ENCODE measurements around the gene ACSM2A. TPM values are rescaled to one million over a fixed set of nuclear protein-coding genes. Genes with fewer than 3 reads are reported as not detected.
"Not testable (repeated sequence)": the region's sequence is repeated elsewhere in the genome, so short reads cannot be mapped to it uniquely, and the experiment has no call there.

The ACSM2A gene
- total RNA-seq, 1 experiment from 2014 or later: not detected

- DNase-seq (peak; percentile 10), ATAC-seq (no peak)
- Histone ChIP-seq H3K4me3 (ENCODE audit: low read length) (no peak overlapping the region), H4K20me1 (ENCODE audit: low read length) (no peaks in the 10 kb centered on the region), H3K4me2 (ENCODE audit: low read length) (no peak overlapping the region), H3K27ac (ENCODE audit: low read length) (no peak overlapping the region), H3K79me2 (ENCODE audit: low read length) (no peaks in the 10 kb centered on the region), H3K4me1 (ENCODE audit: insufficient read depth, low read length) (no peaks in the 10 kb centered on the region), H3K27me3 (ENCODE audit: low read length) (no peaks in the 10 kb centered on the region), H3K9me3 (ENCODE audit: low read length) (no peaks in the 10 kb centered on the region), H3K36me3 (ENCODE audit: low read depth, low read length) (no peaks in the 10 kb centered on the region), H3K9ac (ENCODE audit: low read length) (no peak overlapping the region), H2AFZ (ENCODE audit: low read length) (no peak overlapping the region), H3F3A (ENCODE audit: low read length, unreplicated experiment) (no peaks in the 10 kb centered on the region), H3K9me2 (replicated peaks; ENCODE audit: low read length) (no peaks in the 10 kb centered on the region)
- no TSS peak for BruUV-seq (replicated peaks)
- CTCF ChIA-PET: no interaction called here
- POLR2A ChIA-PET (ENCODE audit: unreplicated experiment): no interaction called here
- no peak for TF ChIP-seq EZH2phosphoT487 (IDR thresholded peaks at IDR 0.05; ENCODE audit: borderline replicate concordance, low read length)
- no peak for TF ChIP-seq EZH2 (IDR thresholded peaks at IDR 0.05; ENCODE audit: low read length, unreplicated experiment)
- TF ChIP-seq, protein P1, sequence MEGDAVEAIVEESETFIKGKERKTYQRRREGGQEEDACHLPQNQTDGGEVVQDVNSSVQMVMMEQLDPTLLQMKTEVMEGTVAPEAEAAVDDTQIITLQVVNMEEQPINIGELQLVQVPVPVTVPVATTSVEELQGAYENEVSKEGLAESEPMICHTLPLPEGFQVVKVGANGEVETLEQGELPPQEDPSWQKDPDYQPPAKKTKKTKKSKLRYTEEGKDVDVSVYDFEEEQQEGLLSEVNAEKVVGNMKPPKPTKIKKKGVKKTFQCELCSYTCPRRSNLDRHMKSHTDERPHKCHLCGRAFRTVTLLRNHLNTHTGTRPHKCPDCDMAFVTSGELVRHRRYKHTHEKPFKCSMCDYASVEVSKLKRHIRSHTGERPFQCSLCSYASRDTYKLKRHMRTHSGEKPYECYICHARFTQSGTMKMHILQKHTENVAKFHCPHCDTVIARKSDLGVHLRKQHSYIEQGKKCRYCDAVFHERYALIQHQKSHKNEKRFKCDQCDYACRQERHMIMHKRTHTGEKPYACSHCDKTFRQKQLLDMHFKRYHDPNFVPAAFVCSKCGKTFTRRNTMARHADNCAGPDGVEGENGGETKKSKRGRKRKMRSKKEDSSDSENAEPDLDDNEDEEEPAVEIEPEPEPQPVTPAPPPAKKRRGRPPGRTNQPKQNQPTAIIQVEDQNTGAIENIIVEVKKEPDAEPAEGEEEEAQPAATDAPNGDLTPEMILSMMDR (conservative IDR thresholded peaks at IDR 0.05; ENCODE audit: low read depth, low read length): no peak
- intact Hi-C loops (cut with micrococcal nuclease): no loop called here
Measured at GRCh38 chr16:20415541-20415940, 35.8 kb upstream of the ACSM2A start.

- H3K4me1 ChIP-seq (ENCODE audit: insufficient read depth, low read length); BruUV-seq (replicated peaks); intact Hi-C loops (cut with micrococcal nuclease); H3K4me3 ChIP-seq (ENCODE audit: low read length); H3F3A ChIP-seq (ENCODE audit: low read length, unreplicated experiment); H3K36me3 ChIP-seq (ENCODE audit: low read depth, low read length); H3K27me3 ChIP-seq (ENCODE audit: low read length); DNase-seq; H3K79me2 ChIP-seq (ENCODE audit: low read length); H3K4me2 ChIP-seq (ENCODE audit: low read length); POLR2A ChIA-PET (ENCODE audit: unreplicated experiment); H2AFZ ChIP-seq (ENCODE audit: low read length); H3K9me2 ChIP-seq (replicated peaks; ENCODE audit: low read length); H3K9ac ChIP-seq (ENCODE audit: low read length); H3K27ac ChIP-seq (ENCODE audit: low read length); CTCF ChIA-PET; H3K9me3 ChIP-seq (ENCODE audit: low read length); ATAC-seq; H4K20me1 ChIP-seq (ENCODE audit: low read length): not testable (repeated sequence)
Measured at GRCh38 chr16:20419093-20419492, 32.2 kb upstream of the ACSM2A start.

DNA sequence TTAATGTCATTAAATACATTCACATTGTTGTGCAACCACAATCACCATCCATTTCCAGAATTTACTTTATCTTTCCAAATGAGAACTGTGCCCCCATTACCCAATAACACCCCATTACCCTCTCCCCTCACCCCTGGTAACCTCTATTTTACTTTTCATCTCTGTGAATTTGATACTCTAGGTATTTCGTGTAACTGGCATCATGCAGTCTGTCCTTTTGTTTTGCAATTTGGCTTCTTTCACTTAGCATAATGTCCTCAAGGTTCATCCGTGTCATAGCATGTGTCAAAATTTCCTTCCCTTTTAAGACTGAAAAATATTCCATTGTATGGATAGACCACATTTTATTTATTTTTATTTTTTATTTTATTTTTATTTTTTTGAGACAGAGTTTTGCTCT lies 29.6 kb upstream of the ACSM2A start:
- H4K20me1 ChIP-seq (ENCODE audit: low read length); ATAC-seq; intact Hi-C loops (cut with micrococcal nuclease); H3K4me1 ChIP-seq (ENCODE audit: insufficient read depth, low read length); POLR2A ChIA-PET (ENCODE audit: unreplicated experiment); CTCF ChIA-PET; H3K79me2 ChIP-seq (ENCODE audit: low read length); H3K9me2 ChIP-seq (replicated peaks; ENCODE audit: low read length); H3K36me3 ChIP-seq (ENCODE audit: low read depth, low read length); H3K27me3 ChIP-seq (ENCODE audit: low read length); H3F3A ChIP-seq (ENCODE audit: low read length, unreplicated experiment); H3K27ac ChIP-seq (ENCODE audit: low read length); BruUV-seq (replicated peaks); H2AFZ ChIP-seq (ENCODE audit: low read length); H3K9me3 ChIP-seq (ENCODE audit: low read length); H3K4me3 ChIP-seq (ENCODE audit: low read length); H3K9ac ChIP-seq (ENCODE audit: low read length); DNase-seq; H3K4me2 ChIP-seq (ENCODE audit: low read length): not testable (repeated sequence)

DNA sequence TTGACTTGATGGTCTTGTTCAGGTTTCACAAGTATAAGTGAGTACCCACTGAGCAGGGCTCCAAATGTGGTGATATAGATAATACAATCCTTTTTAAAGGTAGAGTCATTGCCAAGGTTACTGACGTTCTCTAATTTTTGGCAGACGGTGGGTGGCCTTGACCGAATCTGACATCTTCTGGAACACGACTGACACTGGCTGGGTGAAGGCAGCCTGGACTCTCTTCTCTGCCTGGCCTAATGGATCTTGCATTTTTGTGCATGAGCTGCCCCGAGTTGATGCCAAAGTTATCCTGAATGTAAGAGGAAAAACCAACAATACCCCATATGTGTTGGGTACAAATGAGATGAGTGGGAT lies 27.6 kb upstream of the ACSM2A start:
- H3K36me3 ChIP-seq (ENCODE audit: low read depth, low read length); H3F3A ChIP-seq (ENCODE audit: low read length, unreplicated experiment); DNase-seq; H3K4me2 ChIP-seq (ENCODE audit: low read length); H3K9me2 ChIP-seq (replicated peaks; ENCODE audit: low read length); H3K4me1 ChIP-seq (ENCODE audit: insufficient read depth, low read length); H2AFZ ChIP-seq (ENCODE audit: low read length); H3K9me3 ChIP-seq (ENCODE audit: low read length); BruUV-seq (replicated peaks); H3K79me2 ChIP-seq (ENCODE audit: low read length); H4K20me1 ChIP-seq (ENCODE audit: low read length); intact Hi-C loops (cut with micrococcal nuclease); H3K9ac ChIP-seq (ENCODE audit: low read length); POLR2A ChIA-PET (ENCODE audit: unreplicated experiment); ATAC-seq; H3K27ac ChIP-seq (ENCODE audit: low read length); H3K4me3 ChIP-seq (ENCODE audit: low read length); CTCF ChIA-PET; H3K27me3 ChIP-seq (ENCODE audit: low read length): not testable (repeated sequence)
